MM.1S (cell line): ENCODE data around the gene NCKAP5.

Experiments used
- CTCF ChIP-seq: fragments of 300-600 bp; sonication (generic); IDR thresholded peaks from 2 replicates; pipeline ENCODE4 v1.5.1; 2016; ENCODE audit warnings: antibody characterized with exemption, low read length, mixed read lengths
- EZH2 ChIP-seq: fragments of 300-600 bp; sonication (generic); optimal IDR thresholded peaks from 2 replicates; pipeline ENCODE3; 2017; ENCODE audit warnings: low read depth, mild to moderate bottlenecking, antibody characterized with exemption, low read length, mixed read lengths

- TF ChIP-seq CTCF (no peak), EZH2 (no peak)
Measured at GRCh38 chr2:133360882-133361281, 207.4 kb downstream of the NCKAP5 start.
